NCI-H146 treated with DMSO at 0.1 percent for 48 hours (cell line): ENCODE results near the gene NPY.
"Not testable (repeated sequence)": the region's sequence is repeated elsewhere in the genome, so short reads cannot be mapped to it uniquely, and the experiment has no call there.

ENCODE experiments used
- DNase-seq: peaks from one replicate; lab custom pipeline; 2025; ENCODE audit not compliant: unreplicated experiment; lab: John Stamatoyannopoulos, UW

The NPY gene

GRCh38 chr7:24283897-24284698 is at the start of gene NPY:
Gene NPY (plus strand): TSS chr7:24284190. CDS start chr7:24285241, 1,051 bp downstream.
- no peak for DNase-seq

GRCh38 chr7:24239260-24239659 is 44.7 kb upstream of the NPY start:
- DNase-seq = no peak

- DNase-seq = no peak
Observed at GRCh38 chr7:24241206-24241605, 42.8 kb upstream of the NPY start.

GRCh38 chr7:24244554-24244953 is 39.4 kb upstream of the NPY start:
- no peak for DNase-seq

- DNase-seq = no peak
Observed at GRCh38 chr7:24245362-24245761, 38.6 kb upstream of the NPY start.

GRCh38 chr7:24249266-24249665 is 34.7 kb upstream of the NPY start:
- DNase-seq = no peak

- DNase-seq = no peak
Observed at GRCh38 chr7:24251568-24251967, 32.4 kb upstream of the NPY start.

- no peak for DNase-seq
Observed at GRCh38 chr7:24255139-24255538, 28.9 kb upstream of the NPY start.

GRCh38 chr7:24258324-24258723 is 25.7 kb upstream of the NPY start:
- not testable (repeated sequence) for DNase-seq

- no peak for DNase-seq
Observed at GRCh38 chr7:24271938-24272337, 12.1 kb upstream of the NPY start.

- DNase-seq = no peak
Observed at GRCh38 chr7:24279512-24279911, 4.5 kb upstream of the NPY start.

- DNase-seq = no peak
Observed at GRCh38 chr7:24283554-24283896, 465 bp upstream of the NPY start.

GRCh38 chr7:24284699-24285506 is 913 bp downstream of the NPY start:
- DNase-seq = no peak

- peak; percentile 44 for DNase-seq
Observed at GRCh38 chr7:24290004-24290641, 6.1 kb downstream of the NPY start.

GRCh38 chr7:24291271-24291670 is 7.3 kb downstream of the NPY start:
- DNase-seq = no peak

- DNase-seq = peak; percentile 30
Observed at GRCh38 chr7:24297362-24297761, 13.4 kb downstream of the NPY start.

GRCh38 chr7:24298696-24299095 is 14.7 kb downstream of the NPY start:
- no peak for DNase-seq

- no peak for DNase-seq
Observed at GRCh38 chr7:24299192-24299591, 15.2 kb downstream of the NPY start.

- no peak for DNase-seq
Observed at GRCh38 chr7:24301703-24302102, 17.7 kb downstream of the NPY start.

- DNase-seq = no peak
Observed at GRCh38 chr7:24304494-24305095, 20.6 kb downstream of the NPY start.

GRCh38 chr7:24307326-24307725 is 23.3 kb downstream of the NPY start:
- no peak for DNase-seq
